NCI-H524 treated with DMSO at 0.1 percent for 48 hours (cell line): ENCODE measurements around the gene NXPH3.
A peak's percentile ranks its signal among the peaks of the same experiment; 100 is the strongest.

Experiments used
- DNase-seq: peaks from one replicate; lab custom pipeline; 2025; lab: John Stamatoyannopoulos, UW

NXPH3 gene

DNA sequence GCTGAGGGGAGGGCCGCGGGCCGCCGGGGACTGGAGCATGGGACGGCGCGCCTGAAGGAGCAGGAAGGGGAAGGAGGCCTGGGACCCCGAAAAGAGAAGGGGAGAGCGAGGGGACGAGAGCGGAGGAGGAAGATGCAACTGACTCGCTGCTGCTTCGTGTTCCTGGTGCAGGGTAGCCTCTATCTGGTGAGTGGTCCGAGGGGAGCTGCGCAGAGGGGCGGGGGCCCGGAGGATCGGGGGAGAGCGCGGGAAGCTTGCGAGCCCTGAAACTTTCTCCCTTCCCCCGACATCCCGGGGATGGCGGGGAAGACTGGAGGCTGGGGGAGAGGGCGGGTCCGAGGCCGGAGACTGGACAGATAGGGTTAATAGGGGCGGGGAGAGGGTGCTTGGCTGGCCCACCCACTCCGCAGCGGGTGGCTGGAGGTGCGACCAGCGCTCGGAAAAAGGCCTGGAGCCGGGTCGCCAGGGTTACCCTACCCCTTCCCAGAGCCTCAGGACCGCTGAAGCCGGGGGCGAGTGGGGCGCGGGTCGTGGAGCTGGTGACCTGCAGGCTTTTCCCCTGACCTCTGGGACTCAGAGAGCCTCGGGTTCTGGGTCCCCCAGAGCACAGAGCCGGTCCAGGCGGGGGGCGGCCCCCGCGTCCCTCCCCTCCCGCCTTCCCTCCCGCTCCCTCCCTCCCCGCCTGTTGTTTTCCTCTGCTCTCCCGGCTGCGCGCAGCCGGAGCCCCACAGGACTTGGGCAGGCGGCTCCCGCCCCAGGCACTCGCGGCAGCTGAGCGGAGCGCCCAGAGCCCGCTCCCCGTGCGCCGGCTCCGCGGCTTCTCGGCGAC lies 631 bp downstream of the NXPH3 start:
- no peak for DNase-seq

DNA sequence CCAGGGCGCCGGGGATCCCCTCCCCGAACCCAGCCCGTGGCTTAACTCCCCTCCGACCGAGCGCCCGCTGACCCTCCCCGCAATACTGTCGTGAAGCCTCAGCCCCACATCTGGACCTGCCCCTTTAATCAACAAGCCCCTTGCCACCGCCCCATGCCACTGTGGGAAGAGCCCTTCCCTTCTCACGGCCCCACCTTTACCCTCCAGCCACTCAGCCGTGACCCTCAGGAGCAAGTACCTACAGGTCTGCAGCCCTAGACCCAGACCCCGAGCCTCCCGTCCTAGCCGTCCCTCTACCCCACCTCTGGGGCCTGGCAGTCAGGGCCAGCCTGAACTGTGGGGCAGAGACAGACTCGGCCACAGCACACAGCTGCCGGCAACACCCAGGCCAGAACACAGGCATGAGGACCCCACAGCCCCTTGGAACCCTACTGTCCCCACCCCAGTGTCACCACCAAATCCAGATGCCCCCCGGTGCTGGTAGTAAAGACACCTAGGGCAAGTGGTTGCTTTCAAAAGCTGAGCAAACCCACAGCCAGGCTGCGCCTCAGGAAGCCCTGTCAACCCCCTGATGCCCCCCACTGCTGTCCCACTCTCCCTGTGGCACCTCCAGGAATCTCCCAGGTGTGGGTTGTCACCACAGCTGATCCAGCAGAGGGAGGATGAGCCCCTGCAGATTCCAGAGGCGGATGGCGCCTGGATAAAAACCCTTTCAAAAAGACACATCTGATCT lies 1.4 kb downstream of the NXPH3 start:
- no peak for DNase-seq

DNA sequence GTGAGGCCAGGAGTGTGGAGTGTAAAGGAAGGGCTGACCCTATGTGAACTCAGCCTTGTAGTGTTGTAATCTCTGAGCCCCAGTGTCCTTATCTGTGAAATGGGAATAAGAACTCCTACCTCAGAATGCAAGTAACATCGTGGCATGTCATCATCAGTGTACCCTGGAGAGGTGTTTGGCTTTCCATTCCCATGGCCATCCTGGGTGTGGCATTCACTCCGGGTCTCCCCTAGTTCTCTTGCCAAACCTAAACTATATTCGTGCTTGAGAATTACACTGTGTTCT lies 1.9 kb downstream of the NXPH3 start:
- DNase-seq = no peak

DNA sequence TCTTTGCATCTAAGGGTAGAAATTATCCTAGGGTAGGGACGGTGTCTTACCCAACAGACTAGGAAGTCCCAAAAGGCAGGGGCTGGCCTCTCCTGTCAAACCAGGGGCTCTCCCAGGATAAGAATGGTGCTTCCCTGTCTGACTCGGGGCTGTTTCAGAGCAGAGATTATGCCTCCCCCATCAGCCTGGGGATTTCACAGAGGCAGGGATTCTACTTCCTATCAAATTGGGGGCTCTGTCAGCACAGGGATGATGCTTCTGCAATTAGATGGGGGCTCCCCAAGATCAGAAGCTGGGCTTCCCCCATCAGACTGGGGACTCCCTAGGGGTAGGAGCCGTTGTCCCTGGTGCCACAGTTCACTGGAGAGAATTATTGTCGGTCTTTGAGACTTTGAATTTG lies 2.3 kb downstream of the NXPH3 start:
- no peak for DNase-seq

DNA sequence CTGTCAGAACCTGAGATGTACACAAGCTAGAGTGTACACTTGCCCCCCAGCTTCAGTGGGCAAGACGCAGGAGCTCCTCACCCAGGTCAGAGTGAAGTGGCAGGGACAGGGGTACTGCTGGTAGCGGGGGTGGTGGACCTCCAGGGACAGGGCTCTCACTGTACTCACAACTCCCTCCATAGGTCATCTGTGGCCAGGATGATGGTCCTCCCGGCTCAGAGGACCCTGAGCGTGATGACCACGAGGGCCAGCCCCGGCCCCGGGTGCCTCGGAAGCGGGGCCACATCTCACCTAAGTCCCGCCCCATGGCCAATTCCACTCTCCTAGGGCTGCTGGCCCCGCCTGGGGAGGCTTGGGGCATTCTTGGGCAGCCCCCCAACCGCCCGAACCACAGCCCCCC lies 2.7 kb downstream of the NXPH3 start:
- no peak for DNase-seq

DNA sequence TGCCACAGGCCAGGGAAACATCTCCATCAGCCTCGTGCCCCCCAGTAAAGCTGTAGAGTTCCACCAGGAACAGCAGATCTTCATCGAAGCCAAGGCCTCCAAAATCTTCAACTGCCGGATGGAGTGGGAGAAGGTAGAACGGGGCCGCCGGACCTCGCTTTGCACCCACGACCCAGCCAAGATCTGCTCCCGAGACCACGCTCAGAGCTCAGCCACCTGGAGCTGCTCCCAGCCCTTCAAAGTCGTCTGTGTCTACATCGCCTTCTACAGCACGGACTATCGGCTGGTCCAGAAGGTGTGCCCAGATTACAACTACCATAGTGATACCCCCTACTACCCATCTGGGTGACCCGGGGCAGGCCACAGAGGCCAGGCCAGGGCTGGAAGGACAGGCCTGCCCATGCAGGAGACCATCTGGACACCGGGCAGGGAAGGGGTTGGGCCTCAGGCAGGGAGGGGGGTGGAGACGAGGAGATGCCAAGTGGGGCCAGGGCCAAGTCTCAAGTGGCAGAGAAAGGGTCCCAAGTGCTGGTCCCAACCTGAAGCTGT lies 3.4 kb downstream of the NXPH3 start:
- no peak for DNase-seq

DNA sequence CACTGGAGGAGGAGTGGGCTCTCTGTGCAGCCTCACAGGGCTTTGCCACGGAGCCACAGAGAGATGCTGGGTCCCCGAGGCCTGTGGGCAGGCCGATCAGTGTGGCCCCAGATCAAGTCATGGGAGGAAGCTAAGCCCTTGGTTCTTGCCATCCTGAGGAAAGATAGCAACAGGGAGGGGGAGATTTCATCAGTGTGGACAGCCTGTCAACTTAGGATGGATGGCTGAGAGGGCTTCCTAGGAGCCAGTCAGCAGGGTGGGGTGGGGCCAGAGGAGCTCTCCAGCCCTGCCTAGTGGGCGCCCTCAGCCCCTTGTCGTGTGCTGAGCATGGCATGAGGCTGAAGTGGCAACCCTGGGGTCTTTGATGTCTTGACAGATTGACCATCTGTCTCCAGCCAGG lies 3.9 kb downstream of the NXPH3 start:
- DNase-seq = no peak

DNA sequence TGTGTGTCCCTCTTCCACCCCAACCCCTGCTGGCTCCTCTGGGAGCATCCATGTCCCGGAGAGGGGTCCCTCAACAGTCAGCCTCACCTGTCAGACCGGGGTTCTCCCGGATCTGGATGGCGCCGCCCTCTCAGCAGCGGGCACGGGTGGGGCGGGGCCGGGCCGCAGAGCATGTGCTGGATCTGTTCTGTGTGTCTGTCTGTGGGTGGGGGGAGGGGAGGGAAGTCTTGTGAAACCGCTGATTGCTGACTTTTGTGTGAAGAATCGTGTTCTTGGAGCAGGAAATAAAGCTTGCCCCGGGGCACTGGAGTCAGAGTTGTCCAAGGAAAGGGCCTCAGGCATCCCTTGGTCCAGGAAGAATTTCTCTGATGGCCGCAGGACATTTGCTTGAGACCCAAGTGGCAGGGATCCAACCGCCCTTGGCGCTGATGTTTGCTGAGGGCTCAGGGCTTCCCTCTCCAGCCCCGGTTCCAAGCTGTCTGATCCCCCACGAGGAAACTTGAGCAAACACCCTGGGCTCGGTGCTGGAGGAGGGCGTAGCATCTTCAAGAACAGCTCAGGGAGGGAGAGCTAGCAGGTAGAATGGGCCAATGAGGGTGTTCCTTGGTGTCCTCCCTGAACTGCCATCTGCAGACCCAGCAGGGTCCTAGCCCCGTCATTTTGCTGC lies 4.5 kb downstream of the NXPH3 start:
- no peak for DNase-seq

DNA sequence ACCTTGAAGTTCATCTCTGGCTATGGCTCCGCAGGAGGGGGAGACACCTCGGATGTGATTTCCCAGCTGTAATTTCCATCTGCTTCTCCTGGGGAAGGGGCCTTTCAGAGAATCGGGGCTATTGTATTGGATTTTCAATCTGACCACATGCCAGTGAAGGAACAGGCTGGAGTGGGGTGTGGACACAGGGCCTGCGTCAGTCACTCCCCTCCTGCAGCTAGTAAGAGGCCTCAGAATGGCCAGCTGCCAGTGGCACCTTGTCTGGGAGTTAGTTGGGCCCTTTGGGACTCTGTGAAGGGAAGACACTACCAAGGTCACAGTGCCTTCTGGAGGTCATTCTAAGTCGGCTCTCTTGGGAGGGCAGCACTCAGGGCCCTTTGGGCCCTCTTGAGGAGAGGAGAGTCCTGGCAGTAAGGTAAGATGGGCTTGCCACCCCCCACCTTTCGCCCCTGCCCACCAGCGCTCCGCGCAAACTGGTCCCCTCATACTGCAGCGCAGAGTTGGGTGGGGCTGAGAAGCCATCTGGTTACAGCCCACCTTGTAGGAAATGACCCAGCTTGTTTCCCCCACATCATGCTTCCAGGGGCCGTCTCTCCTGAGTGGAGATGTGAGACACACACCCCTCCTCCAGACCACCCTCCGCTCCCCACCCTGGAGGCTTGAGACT lies 5.4 kb downstream of the NXPH3 start:
- peak; percentile 29 for DNase-seq

DNA sequence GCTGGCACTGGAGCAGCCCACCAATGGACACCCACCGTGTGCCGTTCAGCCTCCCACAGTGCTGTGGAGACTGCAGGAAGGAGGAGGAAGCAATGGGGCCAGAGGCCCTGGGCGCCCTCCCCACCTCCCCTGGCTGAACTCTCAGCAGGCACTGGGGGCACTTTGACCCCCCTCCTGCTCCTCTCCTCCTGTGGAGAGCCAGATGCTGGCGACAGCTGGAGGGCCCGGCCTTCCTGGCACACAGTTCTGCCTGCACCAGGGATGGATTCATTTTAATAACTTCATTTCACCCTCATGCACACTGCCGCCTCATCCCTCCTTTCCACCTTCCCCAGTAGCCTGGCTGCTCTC lies 6.0 kb downstream of the NXPH3 start:
- DNase-seq = peak; percentile 53

DNA sequence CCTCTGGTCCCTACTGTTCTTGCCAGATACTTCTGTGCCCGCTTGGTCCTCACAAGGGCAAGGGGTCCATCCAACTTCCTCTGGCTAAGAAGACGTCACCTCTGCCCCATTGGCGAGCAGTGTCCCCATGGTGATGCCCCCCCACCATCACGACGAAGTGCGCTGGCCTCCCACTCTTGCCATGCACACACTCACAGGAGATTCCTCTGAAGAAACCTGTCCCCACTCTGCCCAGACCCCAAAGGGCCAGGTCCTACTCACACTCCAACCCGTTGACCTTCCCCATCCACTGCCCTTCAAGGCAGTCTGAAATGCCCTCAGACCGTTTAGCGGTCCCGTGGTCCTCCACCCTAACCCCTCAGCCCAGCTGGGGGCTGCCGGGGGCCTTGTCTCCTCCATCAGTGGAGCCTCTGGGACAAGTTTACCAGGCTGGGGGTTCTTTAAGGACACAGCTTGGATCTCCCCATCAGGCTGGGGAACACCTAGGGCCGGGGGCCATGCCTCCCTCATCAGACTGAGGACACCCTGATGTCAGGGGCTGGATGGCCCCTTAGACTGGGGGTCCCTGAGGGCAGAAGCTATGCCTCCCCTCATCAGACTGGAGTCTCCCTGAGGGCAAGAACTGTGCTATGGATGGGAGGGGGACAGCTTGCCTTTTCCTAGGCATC lies 6.5 kb downstream of the NXPH3 start:
- DNase-seq = no peak

DNA sequence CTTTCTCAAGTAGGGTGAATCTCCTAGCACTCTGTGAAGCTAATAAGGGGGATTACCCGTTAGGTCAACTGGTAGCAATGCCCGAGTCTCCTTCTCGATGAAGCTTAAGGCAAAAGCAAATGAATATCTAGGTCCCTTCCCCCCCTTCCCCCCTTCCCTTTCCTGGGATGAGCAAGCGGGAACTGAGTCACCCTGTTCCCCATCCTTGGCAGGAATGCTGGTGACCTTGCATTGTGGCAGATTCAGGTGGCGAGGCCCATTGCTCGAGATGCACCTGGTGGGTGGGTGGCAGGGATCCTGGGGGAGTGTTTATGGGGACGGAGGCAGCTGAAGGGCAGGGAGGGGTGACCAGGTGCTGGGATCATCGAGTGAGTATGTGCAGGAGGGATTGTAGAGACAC lies 7.1 kb downstream of the NXPH3 start:
- DNase-seq = no peak

DNA sequence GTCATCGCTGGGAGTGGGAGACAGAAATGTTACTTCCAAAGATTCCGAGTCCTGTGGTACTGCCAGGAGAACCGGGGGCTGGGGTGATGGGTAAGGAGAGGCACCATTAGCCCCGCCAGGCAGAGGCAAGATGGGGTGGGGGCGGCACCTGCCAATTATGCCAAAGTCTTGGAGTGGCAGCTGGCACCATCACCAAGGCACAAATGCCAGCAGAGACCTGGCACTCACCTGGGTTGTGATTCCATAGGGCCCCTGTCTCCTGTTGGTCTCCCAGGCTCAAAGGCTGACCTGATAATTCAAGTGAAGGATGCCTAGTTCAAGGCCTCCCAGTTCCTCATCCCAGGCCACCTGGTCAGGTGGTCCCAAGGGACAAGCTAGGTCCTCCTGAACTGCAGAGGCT lies 7.6 kb downstream of the NXPH3 start:
- DNase-seq = no peak

DNA sequence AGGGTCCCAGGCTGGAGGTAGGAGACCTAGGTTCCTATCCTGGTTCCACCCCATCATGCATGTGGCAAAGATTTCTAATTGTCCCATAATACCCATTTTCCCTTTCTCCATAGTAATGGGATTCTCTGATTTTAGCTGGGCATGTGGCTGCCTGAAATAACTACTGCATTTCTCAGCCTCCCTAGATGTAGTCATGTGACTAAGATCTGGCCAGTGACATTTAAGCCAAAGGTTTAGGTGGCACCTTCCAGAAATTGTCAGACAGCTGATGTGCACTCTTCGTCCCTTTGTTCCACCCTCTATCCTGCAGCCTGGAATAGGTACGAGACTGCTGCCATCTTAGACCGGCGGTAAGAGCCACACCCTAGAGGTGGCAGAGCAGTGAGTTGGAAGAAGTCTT lies 8.2 kb downstream of the NXPH3 start:
- no peak for DNase-seq

DNA sequence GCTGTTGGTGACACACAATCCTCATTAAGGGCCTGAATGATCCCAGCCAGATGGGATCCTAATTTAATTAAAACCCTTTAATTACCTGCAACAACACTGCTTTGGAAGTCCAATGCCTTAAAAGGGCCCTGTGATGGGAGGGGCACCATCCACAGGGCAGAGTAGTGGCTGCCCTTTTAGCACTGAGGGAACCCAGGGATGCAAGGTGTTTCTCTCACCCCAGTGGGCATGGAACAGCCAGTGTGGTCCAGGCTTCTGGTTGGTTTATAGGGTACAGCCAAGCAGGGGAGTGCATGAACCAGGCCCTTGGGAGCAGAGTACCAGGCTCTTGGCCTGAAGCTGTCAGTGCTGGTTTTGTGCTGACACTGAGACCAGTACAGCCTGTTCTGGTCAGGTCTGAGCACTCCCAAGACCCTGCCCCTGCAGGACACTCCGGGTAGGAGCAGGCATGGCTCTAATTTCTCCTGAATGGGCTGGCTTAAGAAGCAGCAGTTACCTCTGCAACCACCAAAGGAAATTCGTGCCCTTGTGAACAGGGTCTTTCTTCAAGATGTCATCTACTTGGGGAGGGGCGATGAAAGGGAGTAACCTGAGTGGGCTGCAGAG lies 9.9 kb downstream of the NXPH3 start:
- DNase-seq = peak; percentile 73

DNA sequence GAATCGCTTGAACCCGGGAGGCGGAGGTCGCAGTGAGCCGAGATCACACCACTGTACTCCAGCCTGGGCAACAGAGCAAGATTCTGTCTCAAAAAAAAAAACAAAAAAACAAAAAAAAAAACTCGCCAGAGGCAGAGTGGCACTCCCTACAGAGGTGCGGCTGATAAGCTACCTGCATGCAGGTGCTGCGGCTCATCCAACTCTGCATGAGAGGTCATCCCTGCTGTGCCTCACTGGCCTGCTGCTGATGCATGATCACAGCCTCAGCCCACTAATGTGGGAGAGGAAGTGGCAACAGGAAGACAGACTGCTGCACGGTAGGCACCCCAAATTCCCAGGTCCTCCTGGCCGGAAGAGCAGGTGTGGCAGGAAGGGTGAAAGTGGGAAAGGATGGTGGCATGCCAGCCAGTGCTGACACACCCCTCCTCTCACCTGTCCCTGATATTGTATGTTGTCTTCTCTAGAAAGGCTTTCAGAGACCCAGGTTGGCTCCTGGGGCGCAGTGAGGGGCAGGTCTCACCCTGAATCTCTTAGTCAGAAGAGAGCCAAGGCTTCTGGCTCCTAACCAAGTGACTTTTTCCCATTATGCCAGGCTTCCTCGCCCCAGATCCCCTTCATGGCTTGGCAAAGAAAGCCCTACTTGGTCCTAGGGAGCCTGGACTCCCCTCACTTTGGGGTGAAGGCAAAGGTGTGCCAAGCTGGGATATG lies 11.8 kb downstream of the NXPH3 start:
- no peak for DNase-seq

DNA sequence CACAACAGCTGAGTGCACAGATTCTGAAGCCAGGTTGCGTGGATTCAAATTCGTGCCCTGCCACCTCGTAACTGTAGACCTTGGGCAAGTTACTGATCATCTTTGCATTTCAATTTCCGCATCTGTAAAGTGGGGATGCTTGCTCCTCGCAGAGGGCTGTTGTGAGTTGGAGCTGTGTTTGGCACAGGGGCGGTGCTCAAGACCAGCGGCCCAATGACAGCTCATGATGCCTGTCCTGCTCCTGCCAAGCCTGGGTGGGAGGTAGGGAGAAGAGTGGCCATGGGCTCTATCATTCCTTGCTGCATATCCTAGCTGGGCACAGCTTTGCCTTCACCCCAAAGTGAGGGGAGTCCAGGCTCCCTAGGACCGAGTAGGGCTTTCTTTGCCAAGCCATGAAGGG lies 12.6 kb downstream of the NXPH3 start:
- no peak for DNase-seq

DNA sequence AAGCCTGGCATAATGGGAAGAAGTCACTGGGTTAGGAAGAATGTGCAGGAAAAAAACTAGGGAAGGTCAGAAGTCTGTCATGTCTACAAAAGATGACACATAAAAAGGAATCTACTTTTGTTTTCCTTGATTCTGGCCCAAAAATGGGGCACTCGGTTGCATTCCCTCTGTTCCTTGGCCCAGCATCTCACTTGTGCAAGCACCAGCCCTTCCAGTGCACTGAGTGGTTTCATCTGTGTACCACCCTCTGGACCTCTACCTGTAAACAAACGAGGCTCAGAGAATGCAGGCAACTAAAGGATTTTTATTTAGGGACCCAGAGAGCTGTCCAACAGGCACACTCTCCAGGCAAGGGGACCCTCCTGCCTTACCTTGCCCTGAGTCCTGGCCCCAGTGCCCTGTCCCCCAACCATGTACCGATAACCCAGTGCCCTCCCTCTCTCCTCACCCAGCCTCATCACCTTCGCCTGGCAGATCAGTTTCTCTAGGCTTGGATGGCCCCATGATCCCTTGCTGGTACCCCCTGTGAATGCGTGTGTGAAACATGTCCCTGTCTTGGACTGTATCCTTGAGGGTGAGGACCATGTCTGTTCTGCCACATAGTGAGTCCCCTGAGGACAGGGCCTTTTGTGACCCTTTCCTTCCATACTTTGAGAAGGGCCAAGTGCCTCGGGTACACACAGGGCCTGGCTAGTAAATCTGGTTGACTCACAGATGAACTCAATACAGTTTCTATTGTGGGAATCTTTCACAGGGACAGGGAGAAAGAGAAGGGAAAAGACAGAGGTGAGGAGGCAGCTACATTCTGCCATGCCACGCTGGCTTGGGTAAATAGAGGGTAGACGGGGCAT lies 13.3 kb downstream of the NXPH3 start:
- DNase-seq = no peak

DNA sequence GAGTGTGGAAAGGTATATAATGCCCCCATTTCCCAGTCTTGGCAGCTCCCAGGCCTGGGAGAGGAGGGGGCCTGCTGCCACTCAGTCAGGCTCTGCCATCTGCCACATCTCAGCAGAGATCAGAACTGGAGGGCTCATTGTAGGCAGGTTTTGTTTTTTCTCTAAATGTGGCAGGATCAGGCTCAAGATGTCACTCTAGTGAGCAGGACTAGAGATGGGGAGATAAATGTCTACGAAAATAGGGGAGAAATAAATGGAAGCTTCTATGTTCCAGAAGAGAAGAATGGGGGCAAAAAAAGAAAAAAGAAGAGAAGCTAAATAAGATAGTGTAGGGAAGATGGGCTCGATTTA lies 13.9 kb downstream of the NXPH3 start:
- no peak for DNase-seq

DNA sequence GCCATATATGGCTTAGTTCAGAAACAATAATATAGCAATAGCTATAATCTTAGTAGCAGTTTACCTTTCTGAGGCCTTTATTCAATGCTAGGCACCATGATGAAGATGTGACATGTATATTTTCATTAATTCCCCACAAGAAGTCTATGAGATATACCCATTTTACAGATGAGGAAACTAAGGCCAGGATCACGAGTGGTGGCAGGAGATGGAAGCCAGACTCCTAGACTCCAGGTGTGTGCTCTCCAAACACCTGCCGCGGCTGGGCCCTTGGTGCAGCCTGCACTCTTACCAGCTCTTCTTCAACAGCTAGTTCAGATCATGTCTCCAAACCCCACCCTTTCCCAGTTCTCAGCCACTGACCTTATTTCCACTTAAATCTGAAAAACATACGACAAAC lies 15.2 kb downstream of the NXPH3 start:
- DNase-seq = no peak
